ENCODE data around the gene BAIAP2.

DNA sequence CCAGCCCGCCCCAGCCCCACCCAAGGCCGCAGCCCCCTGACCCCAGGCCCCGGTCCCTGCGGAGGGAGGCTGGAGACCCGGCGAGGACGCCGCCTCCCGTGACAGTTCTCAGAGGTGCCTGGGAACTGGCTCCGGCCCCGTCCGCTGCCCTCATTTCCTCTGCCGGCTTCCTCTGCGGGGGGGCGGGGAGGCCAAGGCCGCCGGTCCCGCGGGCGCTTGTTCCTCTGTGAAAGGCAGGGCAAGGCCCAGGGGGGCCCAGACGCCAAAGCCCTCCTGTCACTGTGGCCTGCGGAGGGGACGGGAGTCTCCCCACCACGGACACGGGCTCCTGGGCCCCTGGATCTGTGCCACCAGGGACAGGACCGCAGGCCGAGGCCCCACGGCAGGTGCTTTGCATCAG is 125.4 kb downstream of the BAIAP2 start:
- TF ChIP-seq, protein P1, sequence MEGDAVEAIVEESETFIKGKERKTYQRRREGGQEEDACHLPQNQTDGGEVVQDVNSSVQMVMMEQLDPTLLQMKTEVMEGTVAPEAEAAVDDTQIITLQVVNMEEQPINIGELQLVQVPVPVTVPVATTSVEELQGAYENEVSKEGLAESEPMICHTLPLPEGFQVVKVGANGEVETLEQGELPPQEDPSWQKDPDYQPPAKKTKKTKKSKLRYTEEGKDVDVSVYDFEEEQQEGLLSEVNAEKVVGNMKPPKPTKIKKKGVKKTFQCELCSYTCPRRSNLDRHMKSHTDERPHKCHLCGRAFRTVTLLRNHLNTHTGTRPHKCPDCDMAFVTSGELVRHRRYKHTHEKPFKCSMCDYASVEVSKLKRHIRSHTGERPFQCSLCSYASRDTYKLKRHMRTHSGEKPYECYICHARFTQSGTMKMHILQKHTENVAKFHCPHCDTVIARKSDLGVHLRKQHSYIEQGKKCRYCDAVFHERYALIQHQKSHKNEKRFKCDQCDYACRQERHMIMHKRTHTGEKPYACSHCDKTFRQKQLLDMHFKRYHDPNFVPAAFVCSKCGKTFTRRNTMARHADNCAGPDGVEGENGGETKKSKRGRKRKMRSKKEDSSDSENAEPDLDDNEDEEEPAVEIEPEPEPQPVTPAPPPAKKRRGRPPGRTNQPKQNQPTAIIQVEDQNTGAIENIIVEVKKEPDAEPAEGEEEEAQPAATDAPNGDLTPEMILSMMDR (IDR thresholded peaks at IDR 0.05) = no peak
- TF ChIP-seq EP300 (IDR thresholded peaks at IDR 0.05) = no peak
